ENCODE data around the gene TFF3. TPM values are rescaled to one million over a fixed set of nuclear protein-coding genes. Genes with fewer than 3 reads are reported as not detected.
A peak's percentile ranks its signal among the peaks of the same experiment; 100 is the strongest.

The TFF3 gene
- total and polyA plus RNA-seq, 5 donors from 2014 or later, result not detected

DNA sequence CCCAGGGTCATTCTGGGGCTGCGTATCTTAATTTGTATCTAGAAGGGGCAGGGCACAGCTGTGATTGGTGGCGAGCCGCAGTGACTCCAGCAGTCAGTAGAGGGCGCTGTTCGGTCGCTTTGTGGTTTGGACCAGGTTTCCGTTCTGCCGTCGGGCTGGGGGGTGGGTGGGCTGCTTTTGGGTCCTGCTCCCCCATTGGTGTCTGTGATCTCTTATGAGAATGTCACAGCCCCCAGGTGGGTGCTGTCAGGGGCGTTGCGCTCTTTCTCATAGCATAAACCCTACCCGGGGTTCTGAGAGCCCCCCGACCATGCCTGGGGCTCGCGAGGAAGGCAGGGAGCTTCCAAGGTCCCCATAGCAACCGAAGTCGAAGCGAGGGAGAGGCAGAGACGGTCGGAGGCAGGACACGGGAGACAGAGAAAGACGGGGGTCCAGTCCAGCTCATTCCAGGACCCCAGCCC, 5.4 kb downstream of the TFF3 start:
- Histone ChIP-seq H3K4me3 (ENCODE audit: low read depth, low read length) (no peak overlapping the region), H3K27ac (ENCODE audit: insufficient read depth, low read length, poor library complexity, severe bottlenecking) (no peak overlapping the region), H3K9me3 (ENCODE audit: control insufficient read depth in 2 of 2, low read length in 2 of 2) (no peaks in the 10 kb centered on the region), H3K4me1 (ENCODE audit: control insufficient read depth, insufficient read depth, low read length, poor library complexity, severe bottlenecking) (peaks cover 8% of the 10 kb centered on the region), H3K36me3 (ENCODE audit: control insufficient read depth, insufficient read depth, low read length) (no peaks in the 10 kb centered on the region), H3K27me3 (ENCODE audit: control insufficient read depth, insufficient read depth, low read length) (no peaks in the 10 kb centered on the region)
- Mint-ChIP-seq H3K36me3 (no peaks in the 10 kb centered on the region), H3K27ac (no peak overlapping the region), H3K4me1 (peaks cover 0 to 6% (median 2%) of the 10 kb centered on the region in 4 donors), H3K27me3 (peaks cover 10% of the 10 kb centered on the region), H3K9me3 (no peaks in the 10 kb centered on the region), H3K4me3 (no peak overlapping the region)
- DNase-seq (peak; percentile 47 to 58 (median 56)), ATAC-seq (ENCODE audit: low read depth in 2 of 2) (peak; percentile 57 to 62)

DNA sequence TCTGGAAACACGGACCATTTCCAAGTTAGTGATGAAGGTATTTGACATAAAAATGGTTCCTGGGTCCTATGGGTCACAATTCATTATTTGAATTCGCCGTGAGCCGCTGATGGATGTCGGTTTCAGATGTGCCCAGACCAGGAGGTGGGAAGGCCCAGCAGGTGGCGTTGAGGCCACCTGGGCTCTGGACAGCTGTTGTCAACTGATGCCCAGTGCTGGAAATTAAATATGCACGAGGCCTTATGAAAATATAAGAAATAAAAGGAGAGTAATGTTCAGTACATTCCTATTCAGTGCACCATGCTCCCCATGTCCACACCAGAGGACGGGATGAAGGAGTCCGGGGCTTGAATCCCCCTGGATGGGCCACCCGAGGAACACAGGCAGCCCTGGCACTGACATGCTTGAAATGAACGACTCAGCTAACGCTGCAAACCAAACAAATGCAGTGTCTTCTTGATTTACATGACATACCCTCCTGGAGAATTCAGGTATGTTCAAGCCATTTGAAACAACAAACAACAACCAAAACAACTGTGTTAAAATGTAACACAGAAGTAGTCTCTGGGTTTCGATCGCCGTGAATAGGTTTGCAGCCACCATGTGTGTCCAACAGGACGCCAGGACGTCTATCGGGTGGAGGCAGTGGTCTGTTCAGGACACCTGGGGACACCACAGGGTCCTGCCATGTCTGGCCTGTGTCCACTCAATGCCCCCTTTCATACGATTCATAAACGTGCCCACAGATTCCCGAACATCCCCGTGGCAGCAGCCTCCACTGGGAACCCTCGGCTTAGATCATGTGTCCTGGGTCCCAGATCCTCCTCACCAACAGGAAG, 6.1 kb downstream of the TFF3 start:
- H3K36me3 ChIP-seq (ENCODE audit: control insufficient read depth, insufficient read depth, low read length), result no peaks in the 10 kb centered on the region
- no peak for DNase-seq
- Mint-ChIP-seq H3K36me3 (no peaks in the 10 kb centered on the region), H3K9me3 (no peaks in the 10 kb centered on the region), H3K4me3 (no peak overlapping the region), H3K27me3 (peaks cover 10% of the 10 kb centered on the region), H3K27ac (no peak overlapping the region), H3K4me1 (peaks cover 0 to 6% (median 2%) of the 10 kb centered on the region in 4 donors)
- H3K9me3 ChIP-seq (ENCODE audit: control insufficient read depth in 2 of 2, low read length in 2 of 2), result no peaks in the 10 kb centered on the region
- no peak for ATAC-seq (ENCODE audit: low read depth in 2 of 2)
- H3K27me3 ChIP-seq (ENCODE audit: control insufficient read depth, insufficient read depth, low read length), result no peaks in the 10 kb centered on the region
- H3K4me1 ChIP-seq (ENCODE audit: control insufficient read depth, insufficient read depth, low read length, poor library complexity, severe bottlenecking), result peaks cover 8% of the 10 kb centered on the region
- no peak overlapping the region for H3K27ac ChIP-seq (ENCODE audit: insufficient read depth, low read length, poor library complexity, severe bottlenecking)
- no peak overlapping the region for H3K4me3 ChIP-seq (ENCODE audit: low read depth, low read length)

DNA sequence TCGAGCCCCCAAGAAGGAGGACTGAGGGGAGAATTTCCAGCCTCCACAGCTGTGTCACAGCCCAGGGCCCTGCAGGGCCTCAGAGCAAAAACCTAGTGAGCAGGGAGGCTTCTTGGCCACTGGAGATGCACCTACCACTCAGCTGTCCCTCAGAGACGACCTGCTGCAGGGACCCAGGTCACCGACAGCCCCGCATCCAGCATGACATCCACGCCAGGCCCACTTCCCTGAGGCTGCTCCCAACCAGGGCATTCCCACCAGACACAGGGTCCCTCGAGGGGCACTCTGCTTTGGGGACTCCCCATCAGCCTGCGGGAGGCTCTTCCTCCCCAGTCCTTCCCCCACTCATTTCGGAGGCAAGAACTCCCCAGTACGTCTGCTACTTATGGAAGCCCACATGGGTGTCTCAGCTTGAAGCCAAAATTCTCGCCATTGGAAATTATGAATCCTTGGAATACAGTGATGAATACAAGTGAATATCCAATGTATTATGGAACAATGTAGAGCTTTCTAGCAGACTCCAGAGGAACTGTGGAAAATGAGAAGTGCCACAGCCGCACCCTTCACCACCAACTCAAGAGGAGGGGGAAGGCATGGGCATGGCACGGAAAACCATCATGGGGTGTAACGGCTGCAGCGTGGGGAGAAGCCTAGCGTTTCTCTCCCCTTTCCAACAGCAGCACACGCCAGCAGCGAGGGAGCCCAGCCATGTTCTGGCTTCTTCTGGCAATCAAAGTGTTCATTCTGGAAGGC, 6.9 kb downstream of the TFF3 start:
- ATAC-seq (ENCODE audit: low read depth in 2 of 2), result no peak
- Histone ChIP-seq H3K4me3 (ENCODE audit: low read depth, low read length) (no peak overlapping the region), H3K9me3 (ENCODE audit: control insufficient read depth in 2 of 2, low read length in 2 of 2) (no peaks in the 10 kb centered on the region), H3K27ac (ENCODE audit: insufficient read depth, low read length, poor library complexity, severe bottlenecking) (no peak overlapping the region), H3K36me3 (ENCODE audit: control insufficient read depth, insufficient read depth, low read length) (no peaks in the 10 kb centered on the region), H3K27me3 (ENCODE audit: control insufficient read depth, insufficient read depth, low read length) (no peaks in the 10 kb centered on the region), H3K4me1 (ENCODE audit: control insufficient read depth, insufficient read depth, low read length, poor library complexity, severe bottlenecking) (peaks cover 8% of the 10 kb centered on the region)
- peaks cover 0 to 6% (median 2%) of the 10 kb centered on the region in 4 donors for H3K4me1 Mint-ChIP-seq
- H3K9me3 Mint-ChIP-seq, result no peaks in the 10 kb centered on the region
- no peak overlapping the region for H3K4me3 Mint-ChIP-seq
- no peaks in the 10 kb centered on the region for H3K36me3 Mint-ChIP-seq
- H3K27me3 Mint-ChIP-seq, result peaks cover 10% of the 10 kb centered on the region
- DNase-seq, result no peak
- no peak overlapping the region for H3K27ac Mint-ChIP-seq

DNA sequence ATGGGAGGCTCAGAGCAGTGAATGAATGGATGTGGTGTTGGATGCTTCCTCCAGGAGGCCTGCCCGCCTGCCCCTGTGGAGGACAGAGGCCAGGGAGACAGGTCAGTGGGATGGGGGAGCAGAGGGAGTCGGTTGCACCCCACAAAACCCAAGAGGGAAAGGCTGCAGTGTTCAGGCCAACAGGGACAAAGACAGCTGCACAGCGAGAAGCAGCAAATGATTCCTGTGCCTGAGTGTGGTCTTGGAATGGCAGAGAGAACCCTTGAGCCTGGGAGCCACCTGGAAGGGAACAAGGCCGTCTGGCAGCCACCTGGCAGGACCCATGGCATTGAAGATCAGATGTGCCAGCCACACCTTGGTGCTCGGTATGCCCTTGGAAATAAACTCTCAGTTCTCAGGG, 8.1 kb downstream of the TFF3 start:
- no peaks in the 10 kb centered on the region for H3K36me3 ChIP-seq (ENCODE audit: control insufficient read depth, insufficient read depth, low read length)
- ATAC-seq (ENCODE audit: low read depth in 2 of 2) (no peak), DNase-seq (no peak)
- Mint-ChIP-seq H3K27me3 (peaks cover 10% of the 10 kb centered on the region), H3K4me1 (peaks cover 0 to 6% (median 2%) of the 10 kb centered on the region in 4 donors), H3K27ac (no peak overlapping the region), H3K4me3 (no peak overlapping the region), H3K36me3 (no peaks in the 10 kb centered on the region), H3K9me3 (no peaks in the 10 kb centered on the region)
- peaks cover 8% of the 10 kb centered on the region for H3K4me1 ChIP-seq (ENCODE audit: control insufficient read depth, insufficient read depth, low read length, poor library complexity, severe bottlenecking)
- no peak overlapping the region for H3K27ac ChIP-seq (ENCODE audit: insufficient read depth, low read length, poor library complexity, severe bottlenecking)
- H3K4me3 ChIP-seq (ENCODE audit: low read depth, low read length), result no peak overlapping the region
- no peaks in the 10 kb centered on the region for H3K27me3 ChIP-seq (ENCODE audit: control insufficient read depth, insufficient read depth, low read length)
- H3K9me3 ChIP-seq (ENCODE audit: control insufficient read depth in 2 of 2, low read length in 2 of 2), result no peaks in the 10 kb centered on the region

DNA sequence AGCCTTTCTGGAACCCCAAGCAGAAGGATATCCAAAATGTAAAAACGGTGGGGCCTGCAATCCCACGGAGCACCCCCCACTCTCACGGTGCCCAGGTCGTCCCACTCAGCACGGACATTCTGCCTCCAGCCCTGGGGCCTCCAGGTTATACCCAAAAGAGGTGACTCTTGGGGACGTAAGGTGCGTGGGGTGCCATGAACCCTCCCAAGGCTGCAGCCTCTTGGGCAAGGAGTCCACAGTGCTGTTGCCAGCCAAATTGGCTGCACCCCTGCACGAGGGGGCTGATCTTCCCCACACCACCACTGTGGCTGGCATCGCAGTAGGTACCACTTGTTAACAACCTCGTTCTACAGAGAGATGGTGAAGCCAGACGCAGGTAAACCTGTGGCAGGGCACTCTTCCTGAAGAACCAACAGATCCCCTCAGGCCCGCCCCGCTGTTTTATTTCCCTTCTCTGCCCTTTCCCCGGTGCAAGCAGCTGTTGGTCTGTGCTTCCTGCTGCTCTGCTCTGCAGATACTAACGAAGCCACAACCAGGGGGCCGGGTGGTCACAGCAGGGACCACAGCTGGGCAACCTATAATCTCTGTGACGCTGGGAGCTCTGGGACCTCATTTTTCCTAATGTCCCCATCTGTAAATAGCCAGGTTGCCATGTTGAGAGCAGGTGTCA, 8.7 kb downstream of the TFF3 start:
- Mint-ChIP-seq H3K27me3 (peaks cover 10% of the 10 kb centered on the region), H3K36me3 (no peaks in the 10 kb centered on the region), H3K4me3 (peak overlapping the region in 1 of 4 donors; percentile 32), H3K27ac (peak overlapping the region in 1 of 3 donors; percentile 32), H3K9me3 (no peaks in the 10 kb centered on the region), H3K4me1 (peaks cover 0 to 6% (median 2%) of the 10 kb centered on the region in 4 donors)
- Histone ChIP-seq H3K27ac (ENCODE audit: insufficient read depth, low read length, poor library complexity, severe bottlenecking) (no peak overlapping the region), H3K36me3 (ENCODE audit: control insufficient read depth, insufficient read depth, low read length) (no peaks in the 10 kb centered on the region), H3K4me1 (ENCODE audit: control insufficient read depth, insufficient read depth, low read length, poor library complexity, severe bottlenecking) (peaks cover 8% of the 10 kb centered on the region), H3K27me3 (ENCODE audit: control insufficient read depth, insufficient read depth, low read length) (no peaks in the 10 kb centered on the region), H3K9me3 (ENCODE audit: control insufficient read depth in 2 of 2, low read length in 2 of 2) (no peaks in the 10 kb centered on the region), H3K4me3 (ENCODE audit: low read depth, low read length) (no peak overlapping the region)
- DNase-seq (no peak), ATAC-seq (ENCODE audit: low read depth in 2 of 2) (no peak)

DNA sequence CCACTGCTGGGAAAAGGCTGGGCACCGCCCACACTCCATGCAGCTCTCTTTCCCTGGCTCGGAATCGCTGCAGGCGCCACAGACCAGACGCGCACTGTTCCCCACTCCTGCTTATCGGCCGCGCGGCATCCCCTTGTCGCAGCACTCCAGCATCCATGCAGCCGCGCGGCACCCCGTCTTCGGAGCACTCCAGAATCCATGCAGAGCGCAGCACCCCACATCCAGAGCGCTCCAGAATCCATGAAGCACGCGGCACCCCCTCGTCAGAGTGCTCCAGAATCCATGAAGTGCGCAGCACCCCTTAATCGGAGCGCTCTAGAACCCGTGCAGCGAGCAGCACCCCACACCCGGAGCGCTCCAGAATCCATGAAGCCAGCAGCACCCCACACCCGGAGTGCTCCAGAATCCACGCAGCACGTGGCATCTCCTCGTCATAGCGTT, 9.5 kb downstream of the TFF3 start:
- Mint-ChIP-seq H3K9me3 (no peaks in the 10 kb centered on the region), H3K4me1 (peaks cover 0 to 6% (median 2%) of the 10 kb centered on the region in 4 donors), H3K4me3 (no peak overlapping the region), H3K27me3 (peaks cover 10% of the 10 kb centered on the region), H3K36me3 (no peaks in the 10 kb centered on the region), H3K27ac (peak overlapping the region in 1 of 3 donors; percentile 25)
- Histone ChIP-seq H3K27ac (ENCODE audit: insufficient read depth, low read length, poor library complexity, severe bottlenecking) (no peak overlapping the region), H3K4me1 (ENCODE audit: control insufficient read depth, insufficient read depth, low read length, poor library complexity, severe bottlenecking) (peaks cover 8% of the 10 kb centered on the region), H3K9me3 (ENCODE audit: control insufficient read depth in 2 of 2, low read length in 2 of 2) (no peaks in the 10 kb centered on the region), H3K36me3 (ENCODE audit: control insufficient read depth, insufficient read depth, low read length) (no peaks in the 10 kb centered on the region), H3K4me3 (ENCODE audit: low read depth, low read length) (no peak overlapping the region), H3K27me3 (ENCODE audit: control insufficient read depth, insufficient read depth, low read length) (no peaks in the 10 kb centered on the region)
- DNase-seq (no peak), ATAC-seq (ENCODE audit: low read depth in 2 of 2) (no peak)

DNA sequence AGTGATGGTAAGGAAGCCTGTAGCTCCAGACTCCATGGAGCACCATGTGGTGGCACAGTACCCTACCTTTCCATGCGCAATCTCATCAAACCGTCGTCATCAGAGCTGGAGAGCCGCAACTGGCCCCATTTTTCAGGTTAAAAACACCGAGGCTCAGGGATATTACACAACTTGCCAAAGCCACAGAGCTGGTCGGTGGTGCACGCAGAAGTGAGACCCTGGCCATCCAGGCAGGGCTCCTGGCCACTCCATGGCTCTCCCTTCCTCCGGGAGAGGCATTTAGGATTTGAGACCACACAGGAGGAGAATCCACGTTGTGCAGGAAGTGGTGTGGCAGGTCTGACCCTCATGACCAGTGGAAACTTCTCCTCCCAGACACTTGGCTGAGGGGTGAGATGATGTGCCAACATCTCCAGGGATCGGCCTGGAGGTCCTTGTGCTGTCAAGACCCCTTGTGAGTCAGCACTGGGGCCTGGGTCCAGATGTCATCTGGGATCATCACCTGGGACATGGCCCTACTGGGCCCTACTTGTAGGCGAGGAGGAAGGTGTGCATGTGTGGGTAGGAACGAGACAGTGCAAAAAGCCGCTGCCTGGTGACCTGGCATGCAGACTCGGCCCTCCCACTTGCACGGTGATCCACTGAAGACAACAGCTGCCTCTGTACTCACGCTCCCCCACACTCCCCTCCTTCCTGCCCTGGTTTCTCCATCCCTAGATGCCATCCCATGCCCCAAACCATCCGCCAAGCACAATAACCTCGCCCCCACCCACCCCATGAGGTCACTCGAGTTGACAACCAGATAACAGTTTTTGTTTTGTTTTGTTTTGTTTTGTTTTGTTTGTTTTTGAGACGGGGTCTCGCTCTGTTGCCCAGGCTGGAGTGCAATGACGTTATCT, 10.4 kb downstream of the TFF3 start:
- peaks cover 0 to 5% (median 2%) of the 10 kb centered on the region in 4 donors for H3K4me1 Mint-ChIP-seq
- no peaks in the 10 kb centered on the region for H3K36me3 Mint-ChIP-seq
- Histone ChIP-seq H3K36me3 (ENCODE audit: control insufficient read depth, insufficient read depth, low read length) (no peaks in the 10 kb centered on the region), H3K4me3 (ENCODE audit: low read depth, low read length) (no peak overlapping the region), H3K4me1 (ENCODE audit: control insufficient read depth, insufficient read depth, low read length, poor library complexity, severe bottlenecking) (peaks cover 6% of the 10 kb centered on the region), H3K9me3 (ENCODE audit: control insufficient read depth in 2 of 2, low read length in 2 of 2) (no peaks in the 10 kb centered on the region), H3K27ac (ENCODE audit: insufficient read depth, low read length, poor library complexity, severe bottlenecking) (no peak overlapping the region), H3K27me3 (ENCODE audit: control insufficient read depth, insufficient read depth, low read length) (no peaks in the 10 kb centered on the region)
- no peaks in the 10 kb centered on the region for H3K9me3 Mint-ChIP-seq
- no peak for DNase-seq
- no peak overlapping the region for H3K27ac Mint-ChIP-seq
- no peak overlapping the region for H3K4me3 Mint-ChIP-seq
- no peak for ATAC-seq (ENCODE audit: low read depth in 2 of 2)
- H3K27me3 Mint-ChIP-seq, result peaks cover 10% of the 10 kb centered on the region

All from CD4-positive, CD25-positive, alpha-beta regulatory T cell (primary cell).